Ishikawa (cell line): Measurements from ENCODE around the gene ANAPC4.

Source experiments
- CREB1 ChIP-seq: IDR thresholded peaks from 2 replicates; pipeline ENCODE4 v1.6.1; 2012; ENCODE audit warnings: low read depth
- EGR1 ChIP-seq: IDR thresholded peaks from 2 replicates; pipeline ENCODE4 v1.6.1; 2012
- EP300 ChIP-seq: IDR thresholded peaks from 2 replicates; pipeline ENCODE4 v1.6.1; 2012; ENCODE audit warnings: borderline replicate concordance
- NFIC ChIP-seq: IDR thresholded peaks from 2 replicates; pipeline ENCODE4 v1.6.1; 2012
- RAD21 ChIP-seq: IDR thresholded peaks from 2 replicates; pipeline ENCODE4 v1.6.1; 2012; ENCODE audit warnings: low read depth
- REST ChIP-seq: IDR thresholded peaks from 2 replicates; pipeline ENCODE4 v1.6.1; 2012; ENCODE audit warnings: low read depth, mild to moderate bottlenecking
- TAF1 ChIP-seq: IDR thresholded peaks from 2 replicates; pipeline ENCODE4 v1.6.1; 2012; ENCODE audit warnings: low read depth, mild to moderate bottlenecking
- TCF12 ChIP-seq: IDR thresholded peaks from 2 replicates; pipeline ENCODE4 v1.6.1; 2012; ENCODE audit warnings: low read depth
- TEAD4 ChIP-seq: IDR thresholded peaks from 2 replicates; pipeline ENCODE4 v1.6.1; 2012
- USF1 ChIP-seq: IDR thresholded peaks from 2 replicates; pipeline ENCODE4 v1.6.1; 2012
- YY1 ChIP-seq: IDR thresholded peaks from 2 replicates; pipeline ENCODE4 v1.6.1; 2012; ENCODE audit warnings: low read depth

ANAPC4 gene

DNA sequence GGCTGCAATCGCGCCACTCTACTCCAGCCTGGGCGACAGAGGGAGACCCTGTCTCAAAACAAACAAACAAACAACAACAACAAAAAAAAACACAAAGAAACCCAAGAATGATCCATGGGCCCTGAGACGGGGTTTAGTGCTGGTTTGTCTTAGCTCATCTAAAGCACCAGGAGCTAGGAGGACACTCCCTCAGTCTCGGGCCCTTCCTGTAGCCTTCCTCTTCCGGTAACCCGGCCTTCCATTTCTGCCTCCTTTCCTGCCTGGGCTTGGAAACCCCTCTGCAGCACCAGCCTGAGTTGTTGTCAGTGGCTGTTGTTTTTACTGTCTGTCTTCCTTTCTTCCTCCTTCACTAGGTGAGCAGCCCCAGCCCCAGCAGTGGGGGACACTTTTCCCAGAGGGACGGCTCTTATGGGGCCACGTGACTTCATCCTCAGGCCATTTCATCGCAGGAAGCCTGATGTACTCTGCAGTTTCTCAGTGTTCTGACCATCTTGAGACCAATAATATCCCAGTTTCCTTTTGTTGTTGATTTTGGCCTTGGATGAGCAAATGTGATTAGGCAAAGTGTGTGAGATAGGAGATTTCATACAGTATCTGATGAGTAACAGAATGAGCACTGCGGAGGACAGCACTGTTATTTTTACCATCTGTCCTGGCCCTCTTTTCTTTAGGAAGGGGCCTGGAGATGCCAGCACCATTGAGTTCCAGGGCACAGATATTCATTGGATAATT is 90.1 kb downstream of the ANAPC4 start:
- TF ChIP-seq TEAD4 = no peak
- no peak for TF ChIP-seq USF1
- TF ChIP-seq REST = no peak
- TF ChIP-seq TCF12 = no peak
- TF ChIP-seq EGR1 = no peak
- no peak for TF ChIP-seq EP300
- no peak for TF ChIP-seq CREB1
- TF ChIP-seq YY1 = no peak
- TF ChIP-seq NFIC = no peak
- TF ChIP-seq RAD21 = no peak
- TF ChIP-seq TAF1 = no peak

GRCh38 chr4:25467843-25468242 is 90.8 kb downstream of the ANAPC4 start:
- TF ChIP-seq EGR1 = no peak
- no peak for TF ChIP-seq NFIC
- no peak for TF ChIP-seq CREB1
- TF ChIP-seq USF1 = no peak
